Measurements from ENCODE around the gene RAB15. TPM values are rescaled to one million over a fixed set of nuclear protein-coding genes. Genes with fewer than 3 reads are reported as not detected.

RAB15 gene
- total and polyA plus RNA-seq, 9 of the 15 experiments (the other 6 are each of a cell fraction or from before 2014, with no cell fraction given): 0.09 to 0.30 (median 0.16) TPM; not detected in 2

GRCh38 chr14:65001723-65002122 lies 29.6 kb upstream of the RAB15 start:
- Histone ChIP-seq H4K20me1 (replicated peaks; ENCODE audit: control insufficient read depth, insufficient read depth, low read length) (no peaks in the 10 kb centered on the region), H3K4me3 (no peak overlapping the region), H3K9me3 (replicated peaks; ENCODE audit: control insufficient read depth, insufficient read depth, low read depth, low read length) (no peaks in the 10 kb centered on the region), H3K9ac (ENCODE audit: insufficient read depth in 1 of 2, low read depth in 2 of 2, low read length in 2 of 2) (no peak overlapping the region), H3K9me1 (ENCODE audit: control insufficient read depth, insufficient read depth, low read length) (no peaks in the 10 kb centered on the region), H3K79me2 (ENCODE audit: control insufficient read depth, insufficient read depth, low read length) (peaks cover 25% of the 10 kb centered on the region), H3K4me2 (ENCODE audit: insufficient read depth, low read length) (no peak overlapping the region), H3K4me1 (replicated peaks in 1 of 2; ENCODE audit: control insufficient read depth in 2 of 2, insufficient read depth in 2 of 2, low read length in 2 of 2) (peaks cover 0 to 6% of the 10 kb centered on the region in 2 experiments; a peak in 2 of 5 replicates), H2AFZ (ENCODE audit: low read depth, low read length) (no peak overlapping the region), H3K36me3 (ENCODE audit: control insufficient read depth, insufficient read depth, low read length) (peaks cover 6% of the 10 kb centered on the region; the same call in 1 of the 3 replicates), H3K27me3 (ENCODE audit: control insufficient read depth in 2 of 2, insufficient read depth in 2 of 2, low read length in 2 of 2) (no peaks in the 10 kb centered on the region), H3K27ac (ENCODE audit: extremely low read depth, low read depth, low read length) (no peak overlapping the region)
- ATAC-seq (no peak), DNase-seq (ENCODE audit: extremely low read depth in 1 of 4, low spot score in 3 of 4) (no peak), FAIRE-seq (no peak)
- TF ChIP-seq SMARCA4 (IDR thresholded peaks at IDR 0.05) (no peak), ZNF507 (tag; conservative IDR thresholded peaks at IDR 0.05) (no peak), ZNF318 (IDR thresholded peaks at IDR 0.05; ENCODE audit: borderline replicate concordance in 1 of 2, low read depth in 1 of 2) (no peak), SRF (CRISPR knock-in tag; IDR thresholded peaks at IDR 0.05) (no peak), ETS2 (tag; IDR thresholded peaks at IDR 0.05; ENCODE audit: borderline replicate concordance, poor library complexity, severe bottlenecking) (no peak), RBM14 (IDR thresholded peaks at IDR 0.05; ENCODE audit: borderline replicate concordance, insufficient read depth, low read depth, low read length) (no peak), CEBPG (CRISPR knock-in tag; IDR thresholded peaks at IDR 0.05) (no peak), CEBPG (tag; conservative IDR thresholded peaks at IDR 0.05 in 1 of 2, IDR thresholded peaks at IDR 0.05 in 1 of 2) (no peak)
- CTCF ChIA-PET (ENCODE audit: low intra/inter-chr PET ratio): no interaction called here
- in situ Hi-C loops (cut with MboI) (no loop called here), intact Hi-C loops (cut with micrococcal nuclease) (no loop called here)
- POLR2A ChIA-PET: no interaction called here
- BruUV-seq (replicated peaks): no TSS peak
- 96% methylated on average over 6 of the region's 6 CpGs for WGBS (ENCODE audit: insufficient coverage, low coverage, missing lambda C conversion rate)
